RPMI8226 (cell line): Measurements from ENCODE around the gene CCDC102A.
"Not testable (repeated sequence)": the region's sequence is repeated elsewhere in the genome, so short reads cannot be mapped to it uniquely, and the experiment has no call there.

Experiments used
- DNase-seq: peaks from one replicate; pipeline ENCODE4 v3.0.0-alpha.2; 2015

The CCDC102A gene

GRCh38 chr16:57536306-57537193 lies at the start of gene CCDC102A:
CCDC102A (minus strand) TSS chr16:57536571; CDS start chr16:57529177, 7,394 bp downstream.
- DNase-seq, result peak; percentile 68

- DNase-seq, result no peak
These were observed 48.8 kb upstream of the CCDC102A start for GRCh38 chr16:57585051-57585687.

- no peak for DNase-seq
These were observed 42.9 kb upstream of the CCDC102A start for GRCh38 chr16:57579361-57579665.

- DNase-seq, result peak; percentile 43
These were observed 42.4 kb upstream of the CCDC102A start for GRCh38 chr16:57578521-57579360.

GRCh38 chr16:57577691-57578224 lies 41.4 kb upstream of the CCDC102A start:
- DNase-seq, result no peak

- no peak for DNase-seq
These were observed 40.8 kb upstream of the CCDC102A start for GRCh38 chr16:57577214-57577613.

GRCh38 chr16:57576429-57576870 lies 40.1 kb upstream of the CCDC102A start:
- peak; percentile 87 for DNase-seq

GRCh38 chr16:57575468-57576277 lies 39.3 kb upstream of the CCDC102A start:
- no peak for DNase-seq

- no peak for DNase-seq
These were observed 38.5 kb upstream of the CCDC102A start for GRCh38 chr16:57574646-57575467.

- DNase-seq, result no peak
These were observed 37.7 kb upstream of the CCDC102A start for GRCh38 chr16:57574086-57574485.

GRCh38 chr16:57572978-57573728 lies 36.8 kb upstream of the CCDC102A start:
- no peak for DNase-seq

- DNase-seq, result no peak
These were observed 34.7 kb upstream of the CCDC102A start for GRCh38 chr16:57571098-57571497.

- no peak for DNase-seq
These were observed 34.1 kb upstream of the CCDC102A start for GRCh38 chr16:57570301-57571070.

- DNase-seq, result no peak
These were observed 33.1 kb upstream of the CCDC102A start for GRCh38 chr16:57569306-57569946.

GRCh38 chr16:57568772-57569171 lies 32.4 kb upstream of the CCDC102A start:
- not testable (repeated sequence) for DNase-seq

- no peak for DNase-seq
These were observed 31.9 kb upstream of the CCDC102A start for GRCh38 chr16:57568173-57568678.

- DNase-seq, result no peak
These were observed 31.3 kb upstream of the CCDC102A start for GRCh38 chr16:57567691-57568090.

- DNase-seq, result no peak
These were observed 30.1 kb upstream of the CCDC102A start for GRCh38 chr16:57566436-57566835.

GRCh38 chr16:57565461-57565860 lies 29.1 kb upstream of the CCDC102A start:
- no peak for DNase-seq
